ENCODE data around the gene SERPINH1. TPM values are rescaled to one million over a fixed set of nuclear protein-coding genes. Genes with fewer than 3 reads are reported as not detected.

SERPINH1 gene
- total RNA-seq, 1 donor from 2014 or later: 152 TPM

DNA sequence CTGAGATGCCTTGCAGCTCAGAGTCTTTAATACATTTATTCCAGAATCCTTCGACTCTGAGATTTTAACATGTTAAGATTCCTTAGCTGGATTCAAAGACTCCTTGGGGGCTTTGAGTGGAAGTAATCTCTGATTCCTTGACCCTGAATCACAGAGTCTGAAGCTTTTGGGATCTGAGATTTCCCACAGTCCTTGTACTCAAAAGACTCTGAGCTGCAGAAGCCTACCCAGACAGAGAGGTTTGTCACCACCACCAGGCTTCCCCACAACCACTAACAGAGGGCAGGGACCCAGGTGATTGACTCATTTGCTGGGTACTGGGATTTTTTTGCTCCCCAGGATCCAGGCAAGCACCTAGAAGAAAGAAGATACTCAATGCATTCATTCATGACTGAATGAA is 1.4 kb upstream of the SERPINH1 start:
- TF ChIP-seq, protein P1, sequence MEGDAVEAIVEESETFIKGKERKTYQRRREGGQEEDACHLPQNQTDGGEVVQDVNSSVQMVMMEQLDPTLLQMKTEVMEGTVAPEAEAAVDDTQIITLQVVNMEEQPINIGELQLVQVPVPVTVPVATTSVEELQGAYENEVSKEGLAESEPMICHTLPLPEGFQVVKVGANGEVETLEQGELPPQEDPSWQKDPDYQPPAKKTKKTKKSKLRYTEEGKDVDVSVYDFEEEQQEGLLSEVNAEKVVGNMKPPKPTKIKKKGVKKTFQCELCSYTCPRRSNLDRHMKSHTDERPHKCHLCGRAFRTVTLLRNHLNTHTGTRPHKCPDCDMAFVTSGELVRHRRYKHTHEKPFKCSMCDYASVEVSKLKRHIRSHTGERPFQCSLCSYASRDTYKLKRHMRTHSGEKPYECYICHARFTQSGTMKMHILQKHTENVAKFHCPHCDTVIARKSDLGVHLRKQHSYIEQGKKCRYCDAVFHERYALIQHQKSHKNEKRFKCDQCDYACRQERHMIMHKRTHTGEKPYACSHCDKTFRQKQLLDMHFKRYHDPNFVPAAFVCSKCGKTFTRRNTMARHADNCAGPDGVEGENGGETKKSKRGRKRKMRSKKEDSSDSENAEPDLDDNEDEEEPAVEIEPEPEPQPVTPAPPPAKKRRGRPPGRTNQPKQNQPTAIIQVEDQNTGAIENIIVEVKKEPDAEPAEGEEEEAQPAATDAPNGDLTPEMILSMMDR (IDR thresholded peaks at IDR 0.05): no peak
- H3K36me3 ChIP-seq: peaks cover 10% of the 10 kb centered on the region
- DNase-seq: no peak
- H3K27ac ChIP-seq: peak overlapping the region; percentile 99
- H3K4me3 ChIP-seq: no peak overlapping the region
- H3K9me3 ChIP-seq: no peaks in the 10 kb centered on the region
- intact Hi-C loops (cut with DNase I): no loop called here
- no peak for ATAC-seq
- H3K4me1 ChIP-seq: peaks cover 68% of the 10 kb centered on the region
- no peaks in the 10 kb centered on the region for H3K27me3 ChIP-seq

DNA sequence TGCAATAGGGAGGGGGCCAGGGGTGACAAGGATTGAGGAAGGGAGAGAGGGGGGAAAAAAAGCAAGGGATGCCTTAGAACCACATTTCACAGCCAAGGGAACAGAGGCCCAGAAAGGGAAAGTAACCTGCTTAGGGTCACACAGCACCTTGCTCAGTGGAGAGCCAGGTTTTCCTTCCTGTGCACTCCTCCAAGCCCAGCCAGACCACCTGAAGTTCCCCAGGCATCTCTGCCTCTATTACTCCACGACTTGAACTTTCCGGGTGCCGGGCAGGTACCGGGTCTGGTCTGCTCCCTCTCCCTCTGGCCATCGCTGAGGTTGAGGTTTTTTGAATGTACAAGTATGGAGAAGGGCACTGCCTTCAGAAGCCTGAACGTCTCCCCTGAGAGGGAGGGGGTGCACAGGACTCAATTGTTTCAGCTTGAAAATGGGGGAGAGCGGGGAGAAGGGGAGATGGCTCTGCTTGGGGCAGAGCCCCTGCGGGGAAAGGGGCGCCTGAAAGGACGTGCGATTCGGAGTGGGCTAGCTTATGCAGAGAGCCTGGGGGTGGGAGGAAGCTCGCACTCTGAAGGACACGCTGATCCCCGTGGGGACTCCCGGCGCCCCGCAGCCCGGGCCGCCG is 516 bp upstream of the SERPINH1 start:
- DNase-seq (no peak), ATAC-seq (no peak)
- Histone ChIP-seq H3K4me3 (peak overlapping the region; percentile 99), H3K27me3 (no peaks in the 10 kb centered on the region), H3K36me3 (peaks cover 18% of the 10 kb centered on the region), H3K4me1 (peaks cover 75% of the 10 kb centered on the region), H3K27ac (peak overlapping the region; percentile 99), H3K9me3 (no peaks in the 10 kb centered on the region)
- intact Hi-C loops (cut with DNase I): no loop called here
- TF ChIP-seq, protein P1 (IDR thresholded peaks at IDR 0.05): no peak

DNA sequence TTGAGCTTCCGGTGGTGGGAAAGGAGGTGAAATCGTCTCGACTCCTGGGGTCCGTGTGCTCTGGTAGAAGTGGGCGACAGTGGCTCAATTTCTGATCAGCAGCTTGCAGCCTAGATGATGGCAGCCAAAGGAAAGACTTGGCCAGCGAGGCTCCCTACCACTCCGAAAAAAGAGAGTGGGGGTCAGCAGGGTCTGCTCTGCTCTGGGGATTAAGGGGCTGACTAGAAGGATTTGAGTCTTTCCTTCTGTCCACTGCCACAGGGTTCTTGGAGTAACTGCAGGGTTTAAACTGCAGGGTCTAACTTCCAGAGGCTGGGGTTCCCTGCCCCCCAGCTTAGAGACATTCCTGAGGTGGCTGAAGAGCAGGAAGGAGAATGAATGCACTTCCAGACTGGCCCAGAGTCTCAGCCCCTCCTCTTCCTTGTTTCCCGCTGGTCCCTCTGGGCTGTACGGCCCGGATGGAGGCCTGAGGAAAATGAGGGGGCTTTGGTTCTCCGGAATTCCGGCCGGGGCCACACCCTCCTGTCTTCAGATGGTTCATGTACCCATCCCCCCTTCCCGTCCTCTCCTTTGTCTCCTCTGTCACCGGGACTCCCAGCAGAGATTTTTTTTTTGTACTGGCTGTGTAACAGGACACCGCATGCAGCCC is 907 bp downstream of the SERPINH1 start:
- intact Hi-C loops (cut with DNase I): no loop called here
- Histone ChIP-seq H3K36me3 (peaks cover 33% of the 10 kb centered on the region), H3K4me3 (peak overlapping the region; percentile 99), H3K9me3 (no peaks in the 10 kb centered on the region), H3K4me1 (peaks cover 76% of the 10 kb centered on the region), H3K27me3 (no peaks in the 10 kb centered on the region), H3K27ac (peak overlapping the region; percentile 99)
- ATAC-seq: peak; percentile 39
- TF ChIP-seq, protein P1 (IDR thresholded peaks at IDR 0.05): no peak
- DNase-seq: no peak

DNA sequence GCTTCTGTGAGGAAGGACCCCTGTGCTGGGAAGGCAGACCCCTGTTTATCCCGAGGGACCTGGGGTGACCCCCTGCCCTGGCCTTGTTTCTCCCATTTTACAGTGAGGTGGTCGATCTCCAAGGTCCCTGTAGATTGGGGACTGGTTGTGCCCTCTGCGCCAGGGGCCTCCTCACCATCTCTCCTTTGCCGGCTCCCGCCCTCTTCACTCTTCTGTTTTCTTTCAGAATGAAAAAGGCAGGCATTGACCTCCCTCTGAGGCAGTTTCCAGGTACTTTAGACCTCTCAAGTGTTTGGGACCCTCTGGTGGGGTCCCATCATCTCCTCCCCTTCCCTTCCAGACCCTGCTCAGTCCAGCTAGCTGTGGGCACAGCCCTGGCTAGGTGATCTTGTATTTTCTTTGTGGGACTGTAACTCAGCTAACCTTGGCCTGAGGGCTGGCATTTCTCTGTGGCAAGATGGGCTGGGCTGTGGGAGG is 1.5 kb downstream of the SERPINH1 start:
- TF ChIP-seq, protein P1 (IDR thresholded peaks at IDR 0.05): no peak
- peaks cover 70% of the 10 kb centered on the region for H3K4me1 ChIP-seq
- no peaks in the 10 kb centered on the region for H3K27me3 ChIP-seq
- H3K4me3 ChIP-seq: peak overlapping the region; percentile 99
- DNase-seq: no peak
- no peaks in the 10 kb centered on the region for H3K9me3 ChIP-seq
- intact Hi-C loops (cut with DNase I): no loop called here
- peak overlapping the region; percentile 99 for H3K27ac ChIP-seq
- ATAC-seq: no peak
- H3K36me3 ChIP-seq: peaks cover 39% of the 10 kb centered on the region

DNA sequence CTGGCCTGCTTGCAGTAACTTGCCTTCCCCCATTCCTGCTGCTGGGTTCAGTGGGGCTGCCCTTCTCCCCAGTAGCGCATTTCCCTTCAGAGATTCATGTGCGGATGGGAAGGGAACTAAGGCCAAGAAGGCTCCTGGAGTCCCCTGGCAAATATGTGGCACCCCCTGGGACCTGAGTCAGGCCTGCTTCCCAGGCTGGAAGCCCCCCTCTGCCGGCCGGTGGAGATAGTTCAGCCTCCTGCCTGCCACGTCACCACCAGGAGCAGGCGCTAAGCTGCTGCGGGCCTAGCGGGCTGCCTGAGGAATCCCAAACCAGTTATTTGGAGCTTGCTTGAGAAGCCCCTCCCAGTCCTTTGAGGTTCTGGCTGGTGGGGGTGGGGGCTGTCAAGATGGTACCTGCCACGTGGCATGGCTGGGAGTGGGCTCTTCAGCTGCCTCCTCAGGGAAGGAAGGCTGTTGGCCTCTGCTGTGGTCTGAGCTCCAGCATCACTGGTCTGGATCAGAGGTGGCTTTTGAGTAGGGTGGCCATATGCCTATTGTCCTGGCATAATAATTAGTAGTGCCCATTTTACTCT is 2.0 kb downstream of the SERPINH1 start:
- ATAC-seq: peak; percentile 2
- Histone ChIP-seq H3K27ac (peak overlapping the region; percentile 99), H3K27me3 (no peaks in the 10 kb centered on the region), H3K4me3 (peak overlapping the region; percentile 99), H3K9me3 (no peaks in the 10 kb centered on the region), H3K4me1 (peaks cover 65% of the 10 kb centered on the region), H3K36me3 (peaks cover 44% of the 10 kb centered on the region)
- TF ChIP-seq, protein P1 (IDR thresholded peaks at IDR 0.05): peak; percentile 42
- peak; percentile 77 for DNase-seq
- intact Hi-C loops (cut with DNase I): no loop called here

Data from upper lobe of right lung (tissue), 1 donor.